Hematopoietic multipotent progenitor cell (in vitro differentiated cells): ENCODE data around the gene NPIPB2. TPM values are rescaled to one million over a fixed set of nuclear protein-coding genes. Genes with fewer than 3 reads are reported as not detected.
"Not testable (repeated sequence)": the region's sequence is repeated elsewhere in the genome, so short reads cannot be mapped to it uniquely, and the experiment has no call there.

ENCODE experiments used
- DNase-seq, 3 donors: peaks; one replicate each; pipeline ENCODE4 v3.0.0-alpha.2; 2011 to 2015; ENCODE audit warnings: low read depth in 2 of 3, low spot score in 2 of 3
- total RNA-seq: library from RNA; depleted of rRNA; stranded (reverse); fragments of >200 nt; gene quantifications from one replicate; pipeline ENCODE4 v1.2.3, GENCODE V29; 2012

NPIPB2 gene
- total RNA-seq: 8.6 TPM

GRCh38 chr16:11941945-11942344, at the start of gene NPIPB2:
NPIPB2 (minus strand) TSS chr16:11942045; CDS start chr16:11942045, 0 bp downstream.
- not testable (repeated sequence) for DNase-seq

GRCh38 chr16:11990702-11991390, 49.0 kb upstream of the NPIPB2 start:
- DNase-seq: no peak

- no peak for DNase-seq
These were observed 46.6 kb upstream of the NPIPB2 start for GRCh38 chr16:11988258-11988978.

GRCh38 chr16:11986521-11987057, 44.7 kb upstream of the NPIPB2 start:
- DNase-seq: no peak

- DNase-seq: no peak
These were observed 43.4 kb upstream of the NPIPB2 start for GRCh38 chr16:11985250-11985649.

- DNase-seq: no peak
These were observed 38.4 kb upstream of the NPIPB2 start for GRCh38 chr16:11980136-11980844.

- DNase-seq: no peak
These were observed 37.3 kb upstream of the NPIPB2 start for GRCh38 chr16:11979013-11979672.

- DNase-seq: no peak
These were observed 36.2 kb upstream of the NPIPB2 start for GRCh38 chr16:11978080-11978479.

- DNase-seq: no peak
These were observed 35.7 kb upstream of the NPIPB2 start for GRCh38 chr16:11977376-11978041.

- peak in 2 of 3 donors; percentile 5 for DNase-seq
These were observed 35.1 kb upstream of the NPIPB2 start for GRCh38 chr16:11976850-11977375.

- DNase-seq: no peak
These were observed 31.2 kb upstream of the NPIPB2 start for GRCh38 chr16:11973070-11973469.

- peak in 1 of 3 donors; percentile 49 for DNase-seq
These were observed 30.3 kb upstream of the NPIPB2 start for GRCh38 chr16:11972128-11972527.

- DNase-seq: not testable (repeated sequence)
These were observed 28.4 kb upstream of the NPIPB2 start for GRCh38 chr16:11970292-11970691.

GRCh38 chr16:11968577-11968976, 26.7 kb upstream of the NPIPB2 start:
- DNase-seq: no peak

- no peak for DNase-seq
These were observed 25.5 kb upstream of the NPIPB2 start for GRCh38 chr16:11967195-11967911.

- DNase-seq: no peak
These were observed 24.3 kb upstream of the NPIPB2 start for GRCh38 chr16:11966173-11966572.

GRCh38 chr16:11964761-11965551, 23.1 kb upstream of the NPIPB2 start, which contains the start of gene TNFRSF17:
TNFRSF17 (plus strand) TSS chr16:11965210; CDS start chr16:11965325, 115 bp downstream.
- DNase-seq: no peak

- DNase-seq: no peak
These were observed 21.9 kb upstream of the NPIPB2 start for GRCh38 chr16:11963706-11964105.
